SH-SY5Y (cell line): Measurements from ENCODE around the gene ROR1.

Source experiments
- GATA2 ChIP-seq: IDR thresholded peaks from 2 replicates; pipeline ENCODE4 v1.6.1; 2011; ENCODE audit warnings: mild to moderate bottlenecking, low read depth, low read length
- GATA3 ChIP-seq: IDR thresholded peaks from 2 replicates; pipeline ENCODE4 v1.6.1; 2011; ENCODE audit warnings: low read depth, mild to moderate bottlenecking, low read length, moderate library complexity

- no peak for TF ChIP-seq GATA2
- no peak for TF ChIP-seq GATA3
Measured at GRCh38 chr1:64124704-64125440, 351.1 kb downstream of the ROR1 start.
